K562 treated with DMSO at 1 percent for 48 hours (cell line): Measurements from ENCODE around the gene UGT2B11. TPM values are rescaled to one million over a fixed set of nuclear protein-coding genes. Genes with fewer than 3 reads are reported as not detected.

Experiments used
- total RNA-seq: library from RNA; unstranded; fragments of 300-600 nt; gene quantifications from 2 replicates; pipeline ENCODE4 v1.2.3, GENCODE V29; 2022; ENCODE audit warnings: low replicate concordance; ENCODE audit errors: extremely low read depth

UGT2B11 gene
- total RNA-seq: not detected in 2 replicates

GRCh38 chr4:69214716-69215115, at the start of gene UGT2B11:
TSS of gene UGT2B11 (minus strand) at chr4:69214748. CDS start at chr4:69214722, 26 bp downstream.

Other genes starting within 250 kb of the UGT2B11 start
- not detected in 2 replicates for gene UGT2B7, start 118.3 kb downstream of the UGT2B11 start, total RNA-seq
- not detected in 2 replicates for gene UGT2B28, start 65.7 kb upstream of the UGT2B11 start, total RNA-seq